Cardiac septum (tissue), 1 donor: ENCODE results near the gene PHF24. TPM values are rescaled to one million over a fixed set of nuclear protein-coding genes. Genes with fewer than 3 reads are reported as not detected.
"Not testable (repeated sequence)": the region's sequence is repeated elsewhere in the genome, so short reads cannot be mapped to it uniquely, and the experiment has no call there.

ENCODE experiments used
- DNase-seq: peaks from one replicate; pipeline ENCODE4 v3.0.0-alpha.2; 2020; ENCODE audit warnings: low spot score
- intact Hi-C: fragments of 100-400 bp; cut with DNase I; formaldehyde crosslinking; loops from one replicate; pipeline ENCODE4 v1.14.0; 2022
- long read RNA-seq: library from polyadenylated mRNA; unstranded; transcript quantifications from one replicate; pipeline ENCODE4 v2.0.0, GENCODE V29; 2021
- total RNA-seq: library from RNA; stranded (reverse); fragmentation: NEBNext Ultra II Directional; extraction: Animal tissue kit (Norgen Biotek cat#: 25700); gene quantifications from one replicate; pipeline ENCODE4 v1.2.1, GENCODE V29; 2021
- donor health status: DM: no; HTN: no; CAD: no.

Gene PHF24
- 0.57 TPM for total RNA-seq
- long read RNA-seq, full-length matches to known transcripts, result 1 of 2 reads
- long read RNA-seq, partial matches to known transcripts, result 0 of 2 reads
- long read RNA-seq, other reads (novel, unspliced or antisense), result 1 of 2 reads

GRCh38 chr9:34957492-34958410 is at the start of gene PHF24:
TSS of gene PHF24 (plus strand) at chr9:34958285. CDS start at chr9:34971299, 13,014 bp downstream.
- no peak for DNase-seq
- intact Hi-C loops, result no loop called here

GRCh38 chr9:34927061-34927460 is 31.0 kb upstream of the PHF24 start:
- DNase-seq, result no peak
- intact Hi-C loops, result no loop called here

GRCh38 chr9:34928921-34929320 is 29.2 kb upstream of the PHF24 start:
- intact Hi-C loops, result no loop called here

GRCh38 chr9:34929506-34930102 is 28.5 kb upstream of the PHF24 start:
- intact Hi-C loops, result no loop called here
- no peak for DNase-seq

More at GRCh38 chr9:34928921-34929320, 29.2 kb upstream of the PHF24 start:
- DNase-seq, result no peak

- DNase-seq, intact Hi-C loops: not testable (repeated sequence)
These were observed 18.1 kb upstream of the PHF24 start for GRCh38 chr9:34939989-34940388.

- intact Hi-C loops, result no loop called here
These were observed 9.6 kb upstream of the PHF24 start for GRCh38 chr9:34948451-34948850.

GRCh38 chr9:34954225-34954624 is 3.9 kb upstream of the PHF24 start:
- intact Hi-C loops, result no loop called here
- no peak for DNase-seq

More at GRCh38 chr9:34948451-34948850, 9.6 kb upstream of the PHF24 start:
- no peak for DNase-seq

GRCh38 chr9:34956066-34956465 is 2.0 kb upstream of the PHF24 start:
- intact Hi-C loops, DNase-seq: not testable (repeated sequence)

- intact Hi-C loops, result no loop called here
- no peak for DNase-seq
These were observed 1.4 kb upstream of the PHF24 start for GRCh38 chr9:34956648-34957047.

GRCh38 chr9:34958411-34958982 is 412 bp downstream of the PHF24 start:
- DNase-seq, result no peak
- intact Hi-C loops, result no loop called here

- intact Hi-C loops, result no loop called here
- DNase-seq, result no peak
These were observed 1.4 kb downstream of the PHF24 start for GRCh38 chr9:34959461-34959860.

GRCh38 chr9:34961574-34962490 is 3.7 kb downstream of the PHF24 start:
- intact Hi-C loops, result no loop called here
- no peak for DNase-seq

GRCh38 chr9:34962546-34962945 is 4.5 kb downstream of the PHF24 start:
- DNase-seq, result no peak
- intact Hi-C loops, result no loop called here

- DNase-seq, result no peak
- intact Hi-C loops, result no loop called here
These were observed 5.5 kb downstream of the PHF24 start for GRCh38 chr9:34963552-34963951.

- no peak for DNase-seq
- intact Hi-C loops, result no loop called here
These were observed 6.4 kb downstream of the PHF24 start for GRCh38 chr9:34964458-34964857.

- intact Hi-C loops, result no loop called here
- no peak for DNase-seq
These were observed 13.2 kb downstream of the PHF24 start for GRCh38 chr9:34971146-34971811.

GRCh38 chr9:34974664-34975063 is 16.6 kb downstream of the PHF24 start:
- intact Hi-C loops, result no loop called here
- DNase-seq, result no peak

- DNase-seq, result no peak
- intact Hi-C loops, result no loop called here
These were observed 18.4 kb downstream of the PHF24 start for GRCh38 chr9:34976441-34976840.

- DNase-seq, result no peak
- intact Hi-C loops, result no loop called here
These were observed 18.9 kb downstream of the PHF24 start for GRCh38 chr9:34976992-34977391.
